Stimulated activated CD4-positive, alpha-beta T cell treated with anti-CD3 and anti-CD28 coated beads, Interleukin-1b, Interleukin-23, amount 100 ng/mL, for 48 hours (primary cell): ENCODE measurements around the gene CT47C1.
"Not testable (repeated sequence)": the region's sequence is repeated elsewhere in the genome, so short reads cannot be mapped to it uniquely, and the experiment has no call there.

ENCODE experiments used
- DNase-seq: peaks from one replicate; pipeline ENCODE4 v3.0.0-alpha.2; 2020

CT47C1 gene

GRCh38 chrX:119072744-119073143, at the start of gene CT47C1:
CT47C1 (plus strand) TSS chrX:119072993; CDS start chrX:119073226, 233 bp downstream.
- no peak for DNase-seq

DNA sequence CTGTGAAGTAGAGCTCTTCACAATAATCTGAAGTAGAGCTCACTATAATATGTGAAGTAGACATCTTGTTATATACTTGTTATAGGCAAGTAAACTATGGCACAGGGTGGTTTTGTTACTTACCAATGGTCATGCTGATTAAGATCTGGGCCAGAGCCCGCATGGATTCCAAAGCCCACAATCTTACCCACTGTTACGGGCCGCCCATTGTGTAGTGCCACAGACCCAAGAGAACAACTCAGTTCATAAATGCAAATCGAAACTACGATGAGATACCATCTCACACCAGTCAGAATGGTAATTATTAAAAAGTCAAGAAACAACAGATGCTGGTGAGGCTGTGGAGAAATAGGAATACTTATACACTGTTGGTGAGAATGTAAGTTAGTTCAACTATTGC, 46.9 kb upstream of the CT47C1 start:
- no peak for DNase-seq

DNA sequence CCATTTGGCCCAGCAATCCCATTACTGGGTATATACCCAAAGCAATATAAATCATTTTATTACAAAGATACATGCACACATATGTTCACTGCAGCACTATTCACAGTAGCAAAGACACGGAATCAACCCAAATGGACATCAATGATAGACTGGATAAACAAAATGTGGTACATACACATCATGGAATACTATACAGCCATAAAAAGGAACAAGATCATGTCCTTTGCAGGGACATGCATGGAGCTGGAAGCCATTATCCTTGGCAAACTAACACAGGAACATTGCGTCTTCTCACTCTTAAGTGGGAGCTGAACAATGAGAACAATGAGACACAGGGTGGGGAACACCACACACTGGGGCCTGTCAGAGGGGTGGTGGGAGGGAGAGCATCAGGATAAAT, 46.4 kb upstream of the CT47C1 start:
- not testable (repeated sequence) for DNase-seq

DNA sequence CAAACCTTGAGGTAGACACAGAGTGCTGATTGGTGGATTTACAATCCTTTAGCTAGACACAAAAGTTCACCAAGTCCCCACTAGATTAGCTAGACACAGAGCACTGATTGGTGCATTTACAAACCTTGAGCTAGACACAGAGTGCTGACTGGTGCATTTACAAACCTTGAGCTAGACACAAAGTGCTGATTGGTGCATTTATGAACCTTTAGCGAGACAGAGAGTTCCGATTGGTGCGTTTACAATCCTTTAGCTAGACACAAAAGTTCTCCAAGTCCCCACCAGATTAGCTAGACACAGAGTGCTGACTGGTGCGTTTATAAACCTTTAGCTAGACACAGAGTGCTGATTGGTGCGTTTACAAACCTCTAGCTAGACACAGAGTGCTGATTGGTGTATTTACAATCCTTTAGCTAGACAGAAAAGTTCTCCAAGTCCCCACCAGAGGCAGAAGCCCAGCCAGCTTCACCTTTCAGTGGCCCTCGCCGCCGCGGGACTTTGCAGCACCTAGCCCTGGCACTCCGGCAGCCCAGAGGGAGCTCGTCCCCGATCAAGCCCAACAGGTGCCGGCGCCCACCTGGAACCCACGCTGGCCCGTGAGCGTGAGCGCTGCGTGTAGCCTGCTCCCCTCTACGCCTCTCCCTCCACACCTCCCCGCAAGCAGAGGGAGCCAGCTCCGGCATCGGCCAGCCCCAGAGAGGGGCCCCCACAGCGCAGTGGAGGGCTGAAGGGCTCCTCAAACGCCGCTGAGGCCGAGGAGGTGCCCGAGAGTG, 44.6 kb upstream of the CT47C1 start:
- not testable (repeated sequence) for DNase-seq

DNA sequence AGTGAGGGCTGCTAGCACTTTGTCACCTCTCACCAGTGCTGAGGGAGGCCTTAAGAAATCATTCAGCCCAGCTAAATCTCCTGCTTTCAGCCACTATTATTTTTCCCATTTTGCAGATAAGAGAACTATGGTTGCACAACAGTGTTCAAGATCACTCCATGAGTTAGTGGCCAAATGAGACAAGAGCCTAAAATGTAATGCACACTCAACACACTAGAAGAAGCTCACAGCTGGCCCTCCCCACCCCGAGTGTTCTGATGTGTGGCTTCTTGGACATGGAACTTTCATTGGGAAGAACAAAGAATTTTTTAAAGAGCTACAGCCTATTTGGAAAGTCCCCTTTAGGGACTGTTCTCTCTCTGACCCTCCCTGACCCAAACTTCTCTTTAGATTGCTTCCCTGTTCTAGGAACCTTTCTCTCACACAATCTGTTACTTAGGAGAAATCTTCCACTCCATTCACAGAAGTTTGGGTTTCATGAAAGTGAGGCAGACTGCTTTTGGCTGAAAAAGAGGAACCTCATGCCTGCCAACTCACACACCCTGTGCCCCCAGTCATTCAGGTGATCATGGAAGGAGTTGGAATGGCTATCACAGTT, 44.0 kb upstream of the CT47C1 start:
- DNase-seq: no peak

- not testable (repeated sequence) for DNase-seq
Observed at GRCh38 chrX:119029656-119030055, 43.1 kb upstream of the CT47C1 start.

DNA sequence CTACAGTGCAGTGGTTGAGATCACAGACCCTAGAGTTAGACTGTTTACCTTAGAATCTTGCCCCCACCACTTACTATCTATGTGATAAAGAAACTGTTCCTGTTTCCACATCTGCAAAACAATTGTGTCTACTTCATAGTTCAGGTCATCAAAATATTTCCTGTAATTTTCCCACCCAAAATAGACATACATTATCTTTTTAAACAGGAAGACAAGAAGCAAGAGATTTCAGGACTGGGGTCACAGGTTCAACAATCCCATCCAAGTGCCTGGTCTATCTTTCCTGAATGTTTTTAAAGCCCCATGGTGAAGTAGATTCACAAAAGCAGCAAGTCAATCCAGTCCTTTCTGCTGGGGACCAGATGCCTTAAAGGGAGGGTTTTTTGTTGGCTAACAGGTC, 41.8 kb upstream of the CT47C1 start:
- no peak for DNase-seq

- no peak for DNase-seq
Observed at GRCh38 chrX:119036107-119037029, 36.4 kb upstream of the CT47C1 start.

GRCh38 chrX:119040432-119040831, 32.4 kb upstream of the CT47C1 start:
- DNase-seq: no peak

GRCh38 chrX:119041175-119041574, 31.6 kb upstream of the CT47C1 start:
- DNase-seq: no peak

DNA sequence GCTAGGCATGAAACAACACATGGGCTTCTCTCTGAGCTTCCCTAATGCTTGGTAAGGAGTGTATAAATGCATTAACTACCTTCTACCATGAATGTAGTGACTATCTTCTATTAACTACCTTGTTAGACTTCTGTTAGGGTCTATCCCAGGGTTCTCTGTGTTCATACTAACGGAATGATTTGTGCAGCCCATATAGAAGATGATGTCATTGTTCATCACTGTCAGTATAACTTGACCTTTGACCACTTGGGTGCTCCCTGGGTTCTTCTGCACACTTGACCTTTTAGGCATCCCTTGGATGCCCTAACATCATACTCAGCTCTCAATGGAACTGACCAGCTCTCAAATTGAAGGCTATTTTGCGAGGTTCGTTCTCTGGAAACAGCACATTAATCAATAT, 30.8 kb upstream of the CT47C1 start:
- no peak for DNase-seq

DNA sequence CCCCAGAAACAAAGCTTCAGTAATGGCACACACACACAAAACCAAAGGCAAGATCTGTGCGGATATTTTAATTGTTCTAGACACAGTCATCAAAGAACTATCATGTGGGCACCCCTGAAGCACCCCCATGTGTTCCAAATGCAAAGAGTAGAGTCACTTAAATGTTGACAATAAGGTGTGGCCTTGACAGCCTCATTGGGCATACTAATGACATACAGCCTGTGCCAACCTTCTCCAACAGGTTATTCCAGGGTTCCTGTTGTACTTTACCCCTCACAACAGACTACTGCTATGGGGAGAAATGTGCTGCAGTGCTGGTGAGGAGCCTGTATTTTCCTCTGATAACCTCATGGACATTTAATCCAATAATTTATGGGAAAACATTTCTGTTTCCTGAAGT, 29.8 kb upstream of the CT47C1 start:
- no peak for DNase-seq

GRCh38 chrX:119045884-119046283, 26.9 kb upstream of the CT47C1 start:
- DNase-seq: peak; percentile 2

DNA sequence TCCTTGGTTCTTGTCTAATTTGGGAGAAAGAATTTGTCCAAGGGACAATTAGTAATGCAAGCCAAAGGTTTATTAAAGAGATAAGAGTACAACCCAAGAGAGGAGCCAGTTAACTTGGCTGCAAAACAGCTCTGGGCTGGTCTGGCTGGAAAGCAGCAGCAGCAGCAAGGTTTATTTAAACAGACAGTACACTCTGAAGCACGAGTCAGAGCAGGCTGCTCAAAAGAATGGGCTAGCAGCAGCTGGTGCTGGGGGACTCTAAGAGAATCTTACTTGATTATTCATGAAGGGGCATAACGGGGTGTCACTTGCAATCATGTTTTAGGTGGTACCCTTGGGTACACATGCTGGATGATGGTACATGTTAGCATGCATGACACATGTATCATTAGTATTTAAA, 17.1 kb upstream of the CT47C1 start:
- no peak for DNase-seq

DNA sequence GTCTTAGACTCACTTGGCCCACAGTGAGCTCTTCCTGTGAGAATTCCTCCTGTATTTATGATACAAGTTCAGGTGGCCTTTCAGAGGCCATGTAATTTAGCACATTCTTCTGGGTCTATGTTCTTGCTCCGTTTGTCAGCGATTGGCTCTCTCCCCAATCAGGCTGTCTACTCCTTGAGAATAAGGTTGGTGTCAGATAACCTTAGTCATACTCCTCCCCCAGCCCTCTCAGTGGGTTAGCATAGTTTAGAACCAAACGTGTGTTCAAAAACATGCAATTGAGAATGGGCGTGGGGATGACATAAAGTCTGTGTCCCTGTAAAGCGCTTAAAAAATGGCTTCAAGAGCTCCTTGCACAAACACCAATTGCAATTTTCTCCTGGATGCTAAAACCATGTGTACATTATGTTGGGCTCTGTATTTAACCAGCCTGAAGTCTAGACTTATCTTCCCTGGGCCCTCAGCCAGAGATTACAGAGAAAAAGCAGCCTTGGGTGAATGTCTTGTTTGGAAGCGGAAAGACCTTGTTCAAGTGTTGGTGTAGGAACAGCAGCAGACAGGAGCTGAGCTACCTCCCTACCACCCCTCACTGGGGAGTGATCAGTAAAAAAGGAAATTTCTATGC, 9.9 kb upstream of the CT47C1 start:
- DNase-seq: no peak

DNA sequence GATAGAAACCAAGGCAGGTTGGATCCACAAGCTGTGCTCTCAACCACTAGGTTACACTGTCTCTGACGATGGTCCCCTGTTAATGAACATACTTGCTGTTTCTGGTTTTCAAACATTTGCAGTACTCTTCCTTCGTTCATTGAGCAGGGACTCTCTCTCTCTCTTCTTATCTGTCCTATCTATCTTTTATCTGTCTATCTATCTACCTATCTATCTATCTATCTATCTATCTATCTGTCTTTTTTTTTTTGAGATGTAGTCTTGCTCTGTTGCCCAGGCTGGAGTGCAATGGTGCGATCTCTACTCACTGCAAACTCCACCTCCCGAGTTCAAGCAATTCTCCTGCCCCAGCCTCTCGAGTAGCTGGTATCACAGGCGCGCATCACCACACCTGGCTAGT, 9.4 kb upstream of the CT47C1 start:
- DNase-seq: no peak

DNA sequence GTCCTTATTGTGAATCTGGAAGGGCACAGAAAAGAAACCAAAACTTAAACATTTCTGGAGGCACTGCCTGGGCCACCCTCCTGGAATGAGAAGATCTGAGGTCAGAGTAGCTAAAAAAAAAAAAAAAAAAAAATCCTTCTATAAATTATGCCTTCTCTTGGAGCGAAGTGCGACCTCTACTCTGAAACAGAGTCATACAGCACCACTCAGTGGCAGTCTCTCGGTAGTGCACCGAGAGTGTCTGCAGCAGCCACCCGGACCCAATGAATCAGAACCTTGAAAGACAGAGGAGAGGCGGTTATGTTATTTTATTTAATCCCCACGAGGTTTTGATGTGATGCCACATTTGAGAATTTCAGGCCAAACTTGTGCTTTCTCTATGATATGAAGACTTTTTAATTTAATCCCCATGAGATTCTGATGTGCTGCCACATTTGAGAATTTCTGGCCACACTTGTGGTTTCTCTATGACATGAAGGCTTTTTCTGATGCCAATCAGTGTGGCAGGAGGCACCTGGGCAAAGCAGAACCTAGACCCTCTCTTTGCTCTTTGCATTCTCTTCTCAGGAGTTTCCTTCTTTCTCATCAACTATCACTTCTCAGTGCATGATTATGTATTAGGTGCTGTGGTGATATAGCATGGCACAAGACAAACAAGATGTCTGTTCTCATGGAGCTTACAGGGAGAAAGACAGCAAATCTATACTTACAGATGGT, 5.6 kb upstream of the CT47C1 start:
- DNase-seq: peak; percentile 43

GRCh38 chrX:119069128-119069527, 3.7 kb upstream of the CT47C1 start:
- no peak for DNase-seq

DNA sequence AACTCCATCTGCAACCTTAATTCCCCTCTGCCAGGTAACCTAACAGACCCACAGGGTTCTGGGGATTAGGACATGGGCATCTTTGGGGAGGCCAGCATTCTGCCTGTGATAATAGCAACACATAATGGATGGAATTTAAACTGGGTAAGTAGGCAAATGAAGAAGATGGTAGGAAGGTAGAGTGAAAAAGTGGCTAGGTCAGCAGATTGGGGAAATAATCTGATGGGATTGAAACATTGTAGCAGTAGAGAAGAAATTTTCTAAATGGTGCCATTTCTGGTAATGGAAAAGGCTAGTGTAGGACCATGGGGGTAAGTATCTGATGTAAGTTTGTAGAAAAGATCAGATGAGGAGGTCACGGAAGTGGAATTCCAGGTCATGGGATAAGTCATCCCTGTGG, 3.0 kb upstream of the CT47C1 start:
- no peak for DNase-seq

GRCh38 chrX:119071381-119071780, 1.4 kb upstream of the CT47C1 start:
- DNase-seq: no peak

GRCh38 chrX:119073200-119073905, 560 bp downstream of the CT47C1 start:
- DNase-seq: no peak

DNA sequence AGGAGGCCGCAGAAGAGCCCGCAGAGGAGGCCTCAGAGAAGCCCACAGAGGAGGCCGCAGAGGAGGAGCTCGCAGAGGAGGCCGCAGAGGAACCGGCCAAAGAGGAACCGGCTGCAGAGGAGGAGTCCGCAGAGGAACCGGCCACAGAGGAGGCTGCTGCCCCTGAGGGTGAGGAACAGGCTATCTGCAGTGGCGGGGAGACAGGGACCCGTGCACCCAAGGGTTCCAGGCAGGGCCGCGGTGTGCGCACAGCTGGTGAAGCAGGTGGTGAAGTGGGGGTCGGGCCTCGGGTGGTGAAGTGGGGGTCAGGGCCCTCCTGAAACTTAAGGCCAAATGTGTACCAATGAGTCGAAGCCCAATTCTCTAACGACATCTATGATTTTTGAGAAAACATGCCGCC, 1.1 kb downstream of the CT47C1 start:
- DNase-seq: no peak
